Coronary artery (tissue), 2 donors: ENCODE measurements around the gene KHDRBS2.

ENCODE experiments used
- DNase-seq: peaks from one replicate; pipeline ENCODE4 v3.0.0-alpha.2; 2017; ENCODE audit warnings: low spot score
- H3K27ac ChIP-seq, 2 donors: fragments of 200-600 bp; sonication (generic); one replicate each; pipeline ENCODE4 v1.5.1; 2016 to 2019
- H3K4me3 ChIP-seq: fragments of 200-600 bp; sonication (generic); 2 replicates; pipeline ENCODE4 v1.5.1; 2016; ENCODE audit warnings: mild to moderate bottlenecking, moderate library complexity
- CTCF ChIP-seq: fragments of 200-600 bp; sonication (generic); IDR thresholded peaks from one replicate; pipeline ENCODE4 v1.5.1; 2019; ENCODE audit warnings: antibody characterized with exemption

KHDRBS2 gene

GRCh38 chr6:62090442-62091229 is 195.4 kb downstream of the KHDRBS2 start:
- TF ChIP-seq CTCF, result no peak
- Histone ChIP-seq H3K27ac (no peak overlapping the region), H3K4me3 (no peak overlapping the region)
- no peak for DNase-seq

- DNase-seq, result no peak
- Histone ChIP-seq H3K4me3 (no peak overlapping the region), H3K27ac (no peak overlapping the region)
- TF ChIP-seq CTCF, result no peak
These were observed 196.2 kb downstream of the KHDRBS2 start for GRCh38 chr6:62089781-62090180.

GRCh38 chr6:62086047-62086446 is 200.0 kb downstream of the KHDRBS2 start:
- Histone ChIP-seq H3K4me3 (no peak overlapping the region), H3K27ac (no peak overlapping the region)
- no peak for TF ChIP-seq CTCF
- no peak for DNase-seq

GRCh38 chr6:62075869-62076268 is 210.2 kb downstream of the KHDRBS2 start:
- DNase-seq, result no peak
- H3K4me3 ChIP-seq, result no peak overlapping the region

GRCh38 chr6:62059901-62060300 is 226.1 kb downstream of the KHDRBS2 start:
- no peak for DNase-seq
- no peak overlapping the region for H3K4me3 ChIP-seq
- no peak overlapping the region for H3K27ac ChIP-seq
- TF ChIP-seq CTCF, result no peak

More at GRCh38 chr6:62075869-62076268, 210.2 kb downstream of the KHDRBS2 start:
- TF ChIP-seq CTCF, result no peak
- no peak overlapping the region for H3K27ac ChIP-seq

GRCh38 chr6:62057300-62057699 is 228.7 kb downstream of the KHDRBS2 start:
- H3K4me3 ChIP-seq, result no peak overlapping the region
- TF ChIP-seq CTCF, result no peak
- no peak for DNase-seq
- no peak overlapping the region for H3K27ac ChIP-seq

GRCh38 chr6:62045502-62045901 is 240.5 kb downstream of the KHDRBS2 start:
- Histone ChIP-seq H3K27ac (no peak overlapping the region), H3K4me3 (no peak overlapping the region)
- DNase-seq, result no peak
- no peak for TF ChIP-seq CTCF
